ENCODE measurements around the gene SPATA19.

SPATA19 gene

DNA sequence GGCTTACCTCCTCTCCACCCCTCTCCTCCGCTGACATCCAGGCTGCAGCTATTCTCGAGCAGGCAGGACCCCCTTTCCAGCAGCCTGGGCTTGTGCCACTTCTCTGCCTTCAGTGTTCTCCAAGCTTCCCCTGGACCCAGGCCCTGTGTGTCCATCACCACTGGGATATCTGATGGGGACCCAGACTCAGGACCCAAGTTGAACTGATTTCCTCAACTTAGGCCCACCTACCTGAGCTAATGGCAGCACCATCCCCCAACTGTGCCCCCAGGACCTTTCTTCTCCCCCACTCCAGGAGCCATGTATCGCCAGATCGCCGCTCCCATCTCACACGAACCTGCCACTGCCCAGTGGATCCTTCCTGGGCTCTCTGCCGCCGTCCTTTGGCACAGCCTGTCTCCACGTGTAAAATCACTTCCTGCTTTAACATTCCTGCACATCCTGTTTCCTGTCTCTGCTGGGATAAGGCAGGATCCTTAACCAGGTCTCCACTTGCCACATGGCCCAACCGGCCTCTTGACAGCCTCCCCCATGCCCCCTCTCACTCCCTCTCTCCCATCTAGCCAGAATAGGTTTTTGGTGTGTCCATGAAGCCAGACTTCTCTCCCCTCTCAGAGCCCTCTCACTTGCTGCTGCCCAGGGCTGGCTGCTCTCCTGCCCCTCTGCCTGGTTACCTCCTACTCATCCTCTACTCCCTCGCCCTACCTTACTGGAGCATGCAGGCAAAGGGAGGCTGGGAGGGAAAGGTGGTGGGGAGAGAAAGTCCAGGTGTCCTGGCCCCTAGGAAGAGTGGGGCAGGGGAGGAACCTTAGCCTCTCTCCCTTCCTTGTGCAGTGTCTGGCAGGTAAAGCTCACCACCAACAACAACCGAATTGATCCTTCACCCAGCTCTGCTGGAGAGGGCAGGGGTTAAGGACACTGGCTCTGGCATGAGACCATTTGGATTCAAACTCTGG lies 9.4 kb downstream of the SPATA19 start:
- no peak for DNase-seq (ENCODE audit: low read depth in 2 of 2)

DNA sequence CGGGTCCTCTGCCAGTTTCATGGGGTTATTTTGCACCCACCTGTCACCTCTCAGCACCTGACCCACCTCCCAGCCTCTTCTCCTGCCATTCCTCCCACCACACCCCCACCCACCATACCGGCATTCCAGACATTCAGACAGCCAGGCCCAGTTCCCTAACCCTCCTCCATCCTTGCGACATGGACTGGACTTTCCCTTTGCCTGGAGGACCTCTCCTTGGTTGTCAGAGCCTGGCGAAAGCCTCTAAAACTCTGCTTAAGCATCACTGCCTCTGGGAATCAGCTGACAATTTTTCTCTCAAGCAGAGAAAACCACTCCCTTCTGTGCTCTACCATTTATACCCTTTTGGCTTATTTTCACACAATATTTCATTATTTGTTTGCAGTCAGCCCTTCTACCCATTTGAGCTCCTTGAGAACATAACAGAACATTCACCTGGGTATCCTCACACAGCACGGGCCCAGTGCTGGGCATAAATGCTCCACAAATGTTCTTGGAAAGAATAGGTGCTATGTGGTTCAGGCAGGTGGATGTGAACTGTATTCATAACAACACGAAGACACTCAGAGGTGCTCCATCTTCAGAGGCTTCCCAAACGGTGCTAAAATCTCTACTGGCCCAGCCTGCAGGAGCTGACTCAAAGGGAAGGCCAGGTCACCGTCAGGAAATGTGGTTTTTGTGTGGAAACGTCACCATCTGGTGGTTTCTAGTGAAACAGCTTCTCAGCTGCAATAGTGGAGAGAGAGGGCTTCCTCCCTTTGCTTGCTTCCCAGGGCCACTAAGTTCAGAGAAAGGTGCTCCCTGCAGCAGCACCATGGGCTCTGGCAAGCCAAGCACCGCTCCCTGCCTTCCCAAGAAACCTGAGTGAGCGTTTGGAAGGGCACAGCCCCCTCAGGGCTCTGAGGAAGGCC lies 10.4 kb downstream of the SPATA19 start:
- DNase-seq (ENCODE audit: low read depth in 2 of 2): peak; percentile 8 to 23

DNA sequence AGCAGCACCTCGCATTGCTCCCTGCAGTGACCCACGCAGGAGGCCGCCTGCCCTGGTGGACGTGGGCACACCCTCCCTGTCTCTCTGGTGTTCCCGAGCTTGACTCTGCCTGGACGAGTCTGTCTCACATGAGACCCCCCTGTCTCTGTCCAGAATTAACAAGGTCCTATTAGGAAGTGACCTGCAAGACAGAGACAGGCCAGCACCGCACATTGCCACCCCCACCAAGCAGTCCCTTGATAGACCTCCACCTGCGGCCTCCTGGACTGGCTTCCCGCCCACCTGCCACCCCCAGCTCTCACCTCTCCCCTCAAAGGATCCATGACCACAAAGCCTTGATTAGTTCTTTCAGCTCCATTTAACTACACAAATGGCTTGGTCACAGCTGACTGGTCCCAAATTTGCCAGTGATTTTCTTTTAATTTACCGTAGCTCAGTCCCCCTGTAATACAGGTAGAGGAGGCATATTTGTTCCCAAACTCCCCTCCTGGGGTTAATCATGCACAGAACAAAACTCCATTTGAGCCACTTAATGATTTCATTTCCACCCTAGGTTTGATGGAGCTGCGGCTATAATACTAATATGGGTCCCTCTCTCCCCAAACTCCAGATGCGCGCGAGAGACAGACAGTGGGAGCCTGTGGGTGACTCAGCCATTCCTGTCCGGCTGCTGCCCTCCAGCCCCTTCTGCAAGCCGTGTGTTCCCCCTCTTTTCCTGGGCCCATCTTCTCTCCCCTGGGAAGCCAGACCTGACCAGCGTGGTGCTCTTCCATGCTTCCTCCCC lies 11.2 kb downstream of the SPATA19 start:
- no peak for DNase-seq (ENCODE audit: low read depth in 2 of 2)

DNA sequence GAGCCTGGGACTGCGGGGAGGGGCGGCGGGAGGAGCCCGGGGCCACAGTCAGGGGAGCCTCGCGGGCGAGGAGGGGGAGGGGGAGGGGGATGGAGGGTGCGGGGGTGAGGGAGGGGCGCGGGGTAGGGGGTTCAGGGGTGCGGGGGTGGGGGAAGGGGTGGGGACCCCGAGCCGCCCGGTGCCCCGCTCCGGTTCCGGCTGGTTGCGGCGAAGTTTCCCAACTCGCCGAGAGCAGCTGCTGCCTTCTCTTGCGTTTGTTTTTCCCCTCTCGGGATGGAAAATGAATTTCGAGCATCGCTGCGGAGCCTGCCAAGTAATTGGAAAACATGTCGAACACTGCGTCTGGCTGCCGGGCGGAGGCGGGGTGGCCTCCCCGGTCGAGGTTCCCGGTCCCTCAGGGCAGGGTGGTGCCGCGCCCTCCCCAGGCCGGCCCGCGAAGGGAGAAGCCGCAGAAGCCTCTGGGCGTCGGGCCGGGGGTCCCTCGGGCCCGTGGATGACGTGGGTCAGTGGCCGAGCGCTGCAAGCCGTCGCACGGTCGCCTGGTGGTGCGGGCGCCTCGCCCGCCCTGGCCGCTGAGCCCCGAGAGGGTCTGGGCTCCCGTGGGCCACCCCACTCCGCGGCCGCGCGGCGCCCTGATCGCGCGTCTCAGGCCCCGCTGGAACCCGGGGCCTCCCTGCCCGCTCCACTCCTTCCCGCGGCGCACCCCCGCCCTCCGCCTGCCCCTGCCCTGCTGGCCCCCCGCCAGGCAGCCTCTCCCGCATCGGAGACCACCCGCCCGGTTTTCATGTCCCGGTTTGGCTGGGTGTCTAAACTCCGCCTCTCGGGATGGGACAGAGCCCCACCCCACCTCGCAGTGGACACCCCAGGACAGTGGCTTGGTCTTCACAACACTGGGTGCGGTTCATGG lies 12.1 kb downstream of the SPATA19 start:
- no peak for DNase-seq (ENCODE audit: low read depth in 2 of 2)

DNA sequence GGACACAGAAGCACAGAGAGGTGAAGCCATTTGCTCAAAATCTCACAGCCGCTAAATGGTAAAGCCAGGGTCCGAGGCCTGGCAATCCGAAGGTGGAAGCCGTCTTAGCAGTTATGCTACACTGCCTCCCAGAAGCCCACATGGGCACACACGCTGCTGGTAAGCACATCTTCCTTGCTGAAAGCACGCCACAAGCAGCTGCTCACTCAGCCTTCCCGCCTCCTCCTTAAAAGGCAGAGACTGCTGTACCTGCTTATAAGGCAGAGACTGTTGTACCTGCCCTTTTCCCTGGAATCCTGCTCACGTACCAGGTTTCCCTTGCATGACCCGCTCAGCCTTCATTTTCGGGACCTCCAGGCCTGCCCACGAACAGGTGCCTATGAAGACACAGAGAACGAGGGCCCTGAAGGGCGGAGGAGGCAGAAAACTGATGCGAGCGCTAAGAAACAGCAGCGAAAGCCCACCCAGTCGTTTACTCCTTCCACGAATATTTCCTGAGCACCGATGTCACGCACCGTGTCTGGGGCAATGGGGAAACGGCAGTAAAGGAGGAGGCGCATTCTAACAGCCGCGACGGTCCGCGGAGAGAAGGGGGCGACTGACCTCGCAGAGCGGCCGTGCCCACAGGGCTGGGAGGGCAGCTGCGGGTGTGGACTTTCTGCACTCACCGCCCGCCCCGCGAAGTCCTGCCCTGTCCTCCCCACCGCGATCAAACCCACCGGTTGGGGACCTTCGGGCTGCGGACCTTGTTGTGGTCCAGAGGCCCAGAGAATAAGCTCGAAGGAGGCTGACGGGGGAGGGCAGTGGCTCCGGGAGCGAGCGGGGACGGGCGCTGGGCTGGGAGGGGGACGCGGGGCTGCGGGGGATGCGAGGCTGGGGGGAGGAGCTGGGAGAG lies 13.0 kb downstream of the SPATA19 start:
- no peak for DNase-seq (ENCODE audit: low read depth in 2 of 2)

DNA sequence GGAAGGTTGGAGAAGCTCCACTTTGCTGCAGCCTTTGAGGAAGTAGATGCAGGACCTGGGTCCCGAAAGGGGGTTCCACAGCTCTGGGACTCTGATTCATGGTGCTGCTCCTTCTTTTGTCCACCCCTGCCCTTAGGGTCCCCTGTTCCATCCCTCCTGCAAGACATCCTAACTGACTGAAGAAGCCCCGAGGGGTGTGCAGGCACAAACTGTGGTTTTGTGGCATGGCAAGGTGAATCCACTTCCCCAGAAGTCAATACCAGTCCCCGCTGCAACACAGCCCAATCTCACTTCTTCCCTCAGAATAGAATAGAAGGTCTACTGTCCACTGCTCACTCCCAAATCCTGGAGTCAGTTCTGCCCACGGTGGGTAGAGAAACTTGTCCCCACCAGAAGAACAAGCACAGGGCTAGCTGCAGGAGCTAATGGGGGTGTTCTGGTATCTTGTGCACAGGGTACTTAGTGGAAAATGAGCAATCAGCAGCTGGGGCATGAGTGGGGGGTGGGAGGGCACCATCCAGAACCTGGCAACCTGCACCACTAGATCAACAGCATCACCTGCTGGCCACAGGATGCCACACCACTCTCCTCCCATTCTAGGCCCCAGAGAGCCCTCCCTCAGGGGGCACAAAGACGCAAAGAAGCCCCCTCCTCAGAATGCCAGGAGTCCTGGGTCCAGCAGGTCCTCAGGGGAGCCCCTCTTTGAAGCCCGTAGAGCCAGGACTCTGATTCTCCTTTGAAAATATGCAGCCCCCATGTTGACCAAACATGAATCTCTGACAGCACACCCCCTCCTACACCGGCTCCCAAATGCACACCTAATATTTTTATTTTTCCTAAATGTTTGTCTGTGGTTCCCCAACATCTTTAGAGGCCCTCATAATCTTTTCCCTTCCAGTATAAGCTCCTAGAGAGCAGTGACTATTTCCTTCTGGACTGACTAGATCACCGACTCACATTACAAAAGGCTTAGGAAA lies 14.1 kb downstream of the SPATA19 start:
- DNase-seq (ENCODE audit: low read depth in 2 of 2): no peak

DNA sequence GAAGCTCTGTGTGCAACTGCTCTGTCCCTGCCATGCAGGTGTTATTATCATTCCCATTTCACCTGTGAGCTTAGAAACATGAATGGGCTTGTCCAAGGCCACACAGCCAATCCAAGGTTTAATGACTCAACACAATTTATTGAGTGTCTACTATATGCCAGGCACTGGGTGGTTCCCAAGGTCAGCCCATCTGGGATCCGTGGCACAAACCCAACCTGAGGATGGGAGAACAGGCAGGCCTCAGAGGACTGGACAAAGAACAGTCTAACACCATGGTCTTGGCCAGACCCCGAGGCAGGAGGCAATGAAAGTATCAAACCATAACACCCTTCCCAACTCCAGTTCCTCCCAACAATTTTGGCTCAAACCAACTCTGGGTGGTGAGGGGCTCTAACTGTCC lies 15.7 kb downstream of the SPATA19 start:
- no peak for DNase-seq (ENCODE audit: low read depth in 2 of 2)

DNA sequence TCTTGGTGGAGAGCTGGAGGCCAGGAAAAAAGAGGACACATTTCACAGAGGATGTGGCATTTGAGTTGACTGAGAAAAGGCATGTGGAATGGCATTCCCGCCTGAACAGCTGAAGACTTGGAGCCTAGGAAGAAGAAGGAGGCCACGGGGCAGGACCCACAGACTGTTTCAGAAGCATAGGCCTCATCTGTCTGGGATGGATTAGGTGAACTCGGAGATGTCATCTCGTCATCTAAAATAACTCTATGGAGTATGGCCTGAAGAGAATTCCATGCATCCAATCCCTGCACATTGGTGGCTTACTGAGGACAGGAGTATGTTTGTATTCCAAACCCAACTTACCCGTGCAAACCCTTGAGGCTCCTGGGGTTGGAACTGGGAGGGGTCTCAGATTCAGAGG lies 16.4 kb downstream of the SPATA19 start:
- no peak for DNase-seq (ENCODE audit: low read depth in 2 of 2)

DNA sequence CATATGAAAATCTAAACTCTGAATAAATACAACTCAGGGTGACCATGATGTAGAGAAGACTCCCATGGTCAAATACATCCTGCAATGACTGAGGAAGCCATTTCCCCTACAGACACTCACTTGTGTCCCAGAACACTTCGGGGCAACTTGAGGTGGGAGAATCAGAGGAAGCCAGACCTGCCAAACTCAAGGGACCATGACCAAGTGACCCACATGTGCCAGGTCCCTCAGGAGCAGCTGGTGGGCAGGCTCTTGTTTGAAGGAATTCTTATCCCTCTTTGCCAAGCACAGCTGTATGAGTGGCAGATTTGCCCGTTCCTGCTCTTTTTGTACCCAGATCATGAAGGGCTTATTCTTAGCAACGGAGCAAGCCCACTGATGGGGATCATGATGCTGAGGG lies 17.8 kb downstream of the SPATA19 start:
- DNase-seq (ENCODE audit: low read depth in 2 of 2): no peak

DNA sequence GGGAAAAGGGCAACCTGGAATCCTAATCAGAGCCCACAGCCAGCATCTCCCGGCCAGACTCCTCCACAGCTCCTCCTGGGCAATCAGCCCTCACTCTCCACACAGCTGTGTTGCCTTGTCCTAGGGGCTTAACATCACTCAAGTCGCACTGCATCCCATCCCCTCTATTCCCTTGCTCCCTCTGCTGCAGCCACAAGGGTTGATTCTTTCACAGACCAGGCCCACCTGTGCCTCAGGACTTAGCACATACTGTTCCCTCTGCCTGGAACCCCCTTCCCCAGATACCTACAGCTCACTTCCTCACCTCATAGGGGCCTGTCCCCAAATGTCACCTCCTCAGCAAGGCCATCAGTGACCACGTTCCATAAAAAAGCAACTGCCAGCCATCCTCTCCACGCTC lies 18.4 kb downstream of the SPATA19 start:
- DNase-seq (ENCODE audit: low read depth in 2 of 2): no peak

DNA sequence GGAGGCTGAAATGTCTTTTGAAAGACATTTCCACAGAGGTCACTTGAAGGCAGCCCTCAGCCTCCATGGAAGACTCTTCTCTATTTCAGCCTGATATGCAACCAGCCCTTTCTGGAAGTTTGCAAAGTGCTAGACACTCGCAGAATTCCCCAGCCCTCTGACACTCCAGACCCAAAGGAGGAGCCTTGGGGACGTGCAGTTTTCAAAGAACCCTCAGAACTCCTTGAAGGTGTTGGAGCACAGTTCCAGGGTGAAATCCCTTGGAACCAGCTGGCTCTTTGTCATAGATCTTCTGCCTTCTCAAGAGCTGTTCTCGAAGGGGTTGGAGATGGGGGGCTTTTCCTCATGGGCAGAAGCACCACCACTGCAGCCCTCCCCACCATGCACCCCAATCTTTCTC lies 19.6 kb downstream of the SPATA19 start:
- DNase-seq (ENCODE audit: low read depth in 2 of 2): no peak

DNA sequence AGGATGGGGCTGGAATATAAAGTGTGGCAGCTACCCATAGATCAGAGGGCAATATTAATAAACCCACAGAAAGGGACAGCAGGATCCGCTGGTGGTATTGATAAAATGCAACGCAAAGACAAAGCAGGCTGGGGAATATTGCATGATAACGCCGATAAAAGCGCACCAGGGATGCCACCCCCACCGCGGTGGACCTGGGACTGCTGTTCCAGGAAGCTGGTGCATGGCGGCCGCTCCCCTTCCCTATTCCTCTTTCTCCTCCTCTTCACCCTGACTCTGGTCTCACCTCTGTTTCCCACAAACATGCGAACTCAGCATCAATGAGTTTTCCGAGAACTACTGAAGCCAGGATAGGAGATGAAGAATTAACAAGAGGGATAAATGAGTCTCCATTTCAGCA lies 20.2 kb downstream of the SPATA19 start:
- no peak for DNase-seq (ENCODE audit: low read depth in 2 of 2)

DNA sequence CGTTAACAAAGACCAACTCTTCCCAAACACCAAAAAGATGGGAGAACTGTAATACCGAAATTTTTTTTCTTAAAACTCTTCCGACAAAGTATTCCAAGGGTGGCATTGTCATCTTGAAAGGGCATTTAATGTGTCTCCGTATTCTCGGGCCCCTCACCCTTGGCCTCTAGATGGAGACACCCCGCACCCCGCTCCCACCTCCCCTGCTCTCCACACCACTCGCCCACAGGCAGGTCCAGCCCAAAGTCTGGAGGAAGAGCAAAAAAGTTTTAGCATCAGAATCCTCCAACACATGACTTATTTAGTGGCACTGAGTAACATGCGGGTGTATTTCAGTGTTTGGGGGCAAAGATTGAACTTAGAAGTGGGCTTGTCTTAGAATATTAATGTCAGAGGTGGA lies 20.7 kb downstream of the SPATA19 start:
- no peak for DNase-seq (ENCODE audit: low read depth in 2 of 2)

DNA sequence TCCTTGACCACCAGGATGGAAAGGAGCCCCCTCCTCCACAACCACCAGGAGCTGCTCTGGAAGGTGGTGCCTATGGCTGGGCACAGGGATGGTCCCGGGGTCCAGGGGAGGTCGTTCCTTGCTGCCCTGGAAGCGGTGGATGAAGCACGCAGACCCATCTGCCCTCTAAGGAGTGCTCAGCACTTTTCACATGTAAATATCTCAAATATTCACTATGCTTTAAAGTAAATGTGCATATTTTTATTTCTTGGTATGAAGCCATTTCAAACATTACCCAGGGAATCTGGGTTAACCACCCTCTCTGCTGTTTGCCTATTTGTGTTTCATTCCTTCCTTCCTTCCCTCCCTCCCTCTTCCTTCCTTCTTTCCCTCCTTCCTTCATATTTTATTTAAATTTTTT lies 21.7 kb downstream of the SPATA19 start:
- no peak for DNase-seq (ENCODE audit: low read depth in 2 of 2)

DNA sequence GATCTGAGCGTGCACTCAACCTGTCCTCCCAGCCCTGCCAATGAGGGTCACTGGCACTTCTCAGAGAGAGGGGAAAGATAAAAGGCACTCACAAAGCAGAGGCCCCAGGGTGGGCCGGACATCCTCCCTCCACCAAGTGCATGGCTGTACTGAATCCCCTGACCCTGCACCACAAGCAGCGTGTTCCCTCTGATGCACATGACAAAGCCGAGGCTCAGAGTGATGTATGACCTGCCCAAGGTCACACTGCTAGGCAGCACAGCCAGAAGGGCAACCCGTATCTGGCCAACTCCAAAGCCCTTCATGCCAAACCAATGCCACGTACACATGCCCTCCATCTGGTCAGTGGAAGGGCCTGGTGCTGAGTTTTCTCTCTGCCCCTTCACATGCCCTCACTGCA lies 22.1 kb downstream of the SPATA19 start:
- no peak for DNase-seq (ENCODE audit: low read depth in 2 of 2)

DNA sequence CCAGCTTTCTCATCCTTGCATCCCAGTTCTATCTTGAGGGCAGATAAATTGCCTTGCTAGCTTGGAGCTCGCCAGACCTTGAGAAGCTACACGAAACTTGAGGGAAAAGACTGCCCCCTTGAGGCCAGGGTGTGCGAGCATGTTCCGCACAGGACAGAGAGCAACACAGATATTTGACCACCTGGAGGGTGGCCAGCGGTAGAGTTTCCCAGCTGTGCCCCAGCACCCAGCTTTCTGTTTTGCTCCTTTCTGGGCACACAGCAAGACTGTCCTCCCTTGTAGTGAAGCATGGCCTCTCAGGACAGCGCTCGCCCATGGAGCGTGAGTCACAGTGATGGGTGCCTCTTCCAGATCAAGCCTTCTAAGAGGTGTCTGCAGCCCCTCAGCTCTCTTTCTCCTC lies 23.5 kb downstream of the SPATA19 start:
- DNase-seq (ENCODE audit: low read depth in 2 of 2): peak; percentile 6 to 7

DNA sequence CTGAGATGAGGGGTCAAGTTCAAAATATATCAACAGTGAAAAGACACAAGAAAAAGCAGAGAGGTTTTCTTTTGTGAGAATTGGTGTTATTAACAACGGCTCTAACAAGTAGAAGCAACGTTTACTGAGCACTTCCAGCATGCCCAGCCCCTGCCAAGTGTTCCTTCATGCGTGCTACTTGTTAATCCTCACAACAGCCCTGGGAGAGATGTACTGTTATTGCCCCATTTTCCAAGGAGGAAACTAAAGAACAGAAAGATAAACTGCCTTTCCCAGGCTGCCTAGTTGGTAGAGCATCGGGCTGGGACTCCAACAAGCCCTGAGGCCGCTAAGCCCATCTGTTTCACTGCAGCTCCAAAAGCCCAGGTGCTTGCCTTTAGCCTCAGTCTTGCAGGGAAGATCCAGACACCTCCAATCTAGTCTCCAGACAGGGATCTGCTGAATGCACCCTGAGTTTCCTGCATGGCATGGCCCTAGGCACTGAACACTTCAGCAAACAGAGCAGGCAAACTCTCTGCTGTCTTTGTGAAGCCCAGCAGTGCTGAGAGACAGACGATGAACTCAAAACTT lies 25.5 kb downstream of the SPATA19 start:
- no peak for DNase-seq (ENCODE audit: low read depth in 2 of 2)

DNA sequence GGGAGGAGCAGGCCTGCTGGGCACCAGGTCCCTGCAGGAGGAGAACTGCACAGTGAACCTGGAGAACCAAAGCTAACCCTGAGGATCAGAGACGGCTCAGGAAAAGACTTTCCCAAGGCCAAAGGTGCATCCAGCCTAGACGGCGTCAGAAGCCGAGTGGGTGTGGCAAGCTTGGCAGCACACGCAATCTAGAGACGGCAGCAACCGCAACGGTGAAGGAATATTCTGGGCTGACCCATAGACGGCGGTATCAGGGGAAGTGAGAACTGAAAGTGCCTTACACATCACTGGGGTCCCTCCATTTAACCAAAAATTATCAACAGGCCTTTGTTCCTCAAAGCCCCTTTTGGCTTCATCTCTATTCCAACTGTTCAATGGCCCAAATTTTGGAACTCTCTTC lies 26.2 kb downstream of the SPATA19 start:
- DNase-seq (ENCODE audit: low read depth in 2 of 2): no peak

All from activated CD4-positive, alpha-beta T cell treated with anti-CD3 and anti-CD28 coated beads for 24 hours (primary cell).